Muscle of back (tissue), 11 donors: ENCODE measurements around the gene PPP1R15B. TPM values are rescaled to one million over a fixed set of nuclear protein-coding genes. Genes with fewer than 3 reads are reported as not detected.

ENCODE experiments used
- DNase-seq, 3 donors: peaks; one replicate each; pipeline versions ENCODE4 v3.0.0 to v3.0.0-alpha.2; 2013
- polyA plus RNA-seq, 10 donors: library from polyadenylated mRNA; unstranded; fragments of 120-200 nt; gene quantifications; one replicate each; pipeline ENCODE4 v1.2.1, GENCODE V29; 2013; ENCODE audit not compliant: insufficient read length in 10 of 10

PPP1R15B gene
- polyA plus RNA-seq, 10 donors, result 22.9 to 33.9 (median 29.4) TPM

DNA sequence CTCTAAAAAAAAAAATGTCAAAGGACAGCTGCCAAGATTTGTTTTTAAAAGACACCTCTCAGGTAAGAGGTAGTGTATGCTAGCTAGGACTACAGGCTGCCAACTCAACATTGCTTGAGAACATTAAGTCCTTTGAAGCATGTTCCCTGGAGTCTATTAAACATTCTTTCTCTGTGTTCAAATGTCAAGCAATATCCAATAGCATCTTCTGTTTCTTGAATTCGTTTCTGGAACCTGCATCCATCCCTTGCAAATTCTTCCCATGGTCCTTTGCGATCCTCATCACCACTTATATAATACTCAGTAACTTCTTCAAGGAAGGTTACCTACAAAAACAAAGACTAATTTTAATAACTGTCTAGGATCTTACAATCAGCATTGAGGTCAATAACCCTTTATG lies 5.6 kb downstream of the PPP1R15B start:
- DNase-seq, result no peak

GRCh38 chr1:204404629-204405028 lies 7.0 kb downstream of the PPP1R15B start:
- no peak for DNase-seq

- DNase-seq, result no peak
Observed at GRCh38 chr1:204402391-204402790, 9.2 kb downstream of the PPP1R15B start.

DNA sequence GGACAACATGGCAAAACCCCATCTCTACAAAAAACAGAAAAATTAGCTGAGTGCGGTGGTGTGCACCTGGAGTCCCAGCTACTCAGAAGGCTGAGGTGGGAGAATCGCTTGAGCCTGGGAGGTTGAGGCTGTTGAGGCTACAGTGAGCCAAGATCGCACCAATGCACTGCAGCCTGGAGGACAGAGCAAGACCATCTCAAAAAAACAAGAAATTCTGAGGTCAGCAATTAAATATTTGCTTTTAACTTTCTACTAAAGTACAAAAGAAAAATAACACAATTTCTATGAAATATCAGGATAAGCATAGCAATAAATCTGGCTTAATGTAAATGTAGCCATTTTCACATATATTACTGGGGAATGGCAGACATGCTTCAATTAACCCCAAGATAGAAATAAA lies 9.9 kb downstream of the PPP1R15B start:
- no peak for DNase-seq

DNA sequence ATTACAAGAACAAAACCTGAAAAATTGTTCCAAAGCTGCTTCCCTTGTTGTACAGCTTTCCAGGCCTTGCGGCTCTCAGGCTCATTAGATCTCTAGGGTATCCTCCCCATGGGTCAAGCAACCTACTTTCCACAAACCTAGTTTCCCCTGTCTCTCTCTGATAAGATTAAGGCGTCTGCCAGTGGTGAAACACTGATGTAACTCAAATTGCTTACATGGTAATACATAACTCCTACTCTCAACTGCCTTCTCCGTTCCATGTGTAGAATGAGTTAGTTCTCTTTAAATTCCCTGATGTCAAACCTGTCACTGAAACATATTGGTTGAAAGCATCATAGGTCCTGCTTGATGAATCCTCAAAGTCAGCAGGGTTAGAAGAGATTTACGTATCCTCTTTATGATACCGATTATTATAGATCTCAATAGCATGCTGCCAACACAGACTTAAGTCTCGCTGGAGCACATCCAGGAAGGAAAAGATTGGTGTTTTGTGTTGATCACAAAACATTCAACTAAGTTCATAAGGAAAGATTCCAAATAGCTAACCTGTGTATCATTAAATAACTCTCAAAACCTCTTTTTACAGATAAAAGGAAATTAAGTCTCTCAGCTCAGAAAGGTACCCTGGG lies 10.6 kb downstream of the PPP1R15B start:
- DNase-seq, result no peak

- DNase-seq, result peak; percentile 48 to 70 (median 58)
Observed at GRCh38 chr1:204398197-204399125, 13.2 kb downstream of the PPP1R15B start.

DNA sequence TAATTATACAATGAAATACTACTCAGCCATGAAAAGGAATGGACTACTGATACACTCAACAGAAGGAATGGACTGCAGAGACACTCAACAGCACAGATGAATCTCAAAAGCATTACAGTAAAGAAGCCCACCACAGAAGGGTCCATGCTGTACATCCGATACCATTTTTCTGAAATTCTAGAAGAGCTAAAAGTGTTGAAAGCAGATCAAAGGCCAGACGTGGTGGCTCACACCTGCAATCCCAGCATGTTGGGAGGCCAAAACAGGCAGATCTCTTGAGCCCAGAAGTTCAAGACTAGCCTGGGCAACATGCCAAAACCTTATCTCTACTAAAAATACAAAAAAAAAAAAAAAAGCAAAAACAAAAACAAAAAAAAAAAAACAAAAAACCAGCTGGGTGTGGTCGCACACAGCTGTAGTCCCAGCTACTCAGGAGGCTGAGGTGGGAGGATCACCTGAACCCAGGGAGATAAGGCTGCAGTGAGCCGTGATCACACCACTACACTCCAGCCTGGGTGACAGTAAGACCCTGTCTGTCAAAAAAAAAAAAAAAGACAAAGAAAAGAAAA lies 15.5 kb downstream of the PPP1R15B start:
- DNase-seq, result no peak

DNA sequence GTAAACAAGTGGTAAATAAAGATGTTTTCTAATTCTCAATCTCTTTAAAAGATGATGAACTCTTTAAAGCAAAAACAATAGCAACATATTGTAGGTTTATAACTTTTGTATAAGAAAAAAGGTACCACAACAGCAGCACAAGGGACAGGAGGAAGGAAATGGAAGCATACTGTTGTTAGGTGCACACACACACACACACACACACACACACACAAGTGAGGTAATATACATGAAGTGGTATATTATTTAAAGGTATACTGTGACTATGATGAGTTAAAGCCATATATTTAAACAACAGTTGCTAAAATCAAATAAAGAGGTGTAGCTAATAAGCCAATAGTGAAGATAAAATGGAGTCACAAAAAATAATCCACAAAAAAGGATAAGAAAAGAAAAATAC lies 20.0 kb downstream of the PPP1R15B start:
- no peak for DNase-seq

DNA sequence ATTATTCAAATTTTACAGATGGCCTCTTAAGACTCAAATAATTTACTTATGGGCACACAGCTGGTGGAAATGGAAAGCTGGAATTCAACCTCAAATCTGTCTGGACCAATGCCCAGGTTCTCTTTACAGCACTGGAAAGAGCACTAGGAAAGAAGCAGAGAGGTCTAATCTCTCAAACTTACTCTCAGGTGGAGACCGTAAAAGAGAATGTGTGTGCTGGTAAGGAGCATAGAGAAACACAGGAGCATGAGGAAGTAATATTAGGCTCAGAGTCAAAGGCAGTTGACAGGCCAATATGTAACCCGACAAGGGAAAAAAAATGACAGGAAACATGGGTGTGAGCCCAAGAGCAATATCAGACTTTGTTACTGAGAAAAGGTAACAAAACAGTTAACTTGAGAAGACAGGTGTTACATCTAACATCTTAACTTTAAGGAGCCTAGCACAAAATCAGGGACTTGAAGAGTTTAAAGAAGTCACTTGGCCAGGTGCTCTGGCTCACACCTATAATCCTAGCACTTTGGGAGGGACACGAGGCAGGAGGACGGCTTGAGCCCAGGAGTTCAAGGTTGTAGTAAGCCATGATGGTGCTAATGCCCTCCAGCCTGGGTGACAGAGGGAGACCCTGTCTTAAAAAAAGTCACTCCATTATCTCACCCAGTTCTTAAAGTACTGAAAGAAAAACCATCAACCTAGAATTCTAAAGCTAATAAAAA lies 20.7 kb downstream of the PPP1R15B start:
- peak in 1 of 3 donors; percentile 23 for DNase-seq

- no peak for DNase-seq
Observed at GRCh38 chr1:204385727-204386126, 25.9 kb downstream of the PPP1R15B start.

DNA sequence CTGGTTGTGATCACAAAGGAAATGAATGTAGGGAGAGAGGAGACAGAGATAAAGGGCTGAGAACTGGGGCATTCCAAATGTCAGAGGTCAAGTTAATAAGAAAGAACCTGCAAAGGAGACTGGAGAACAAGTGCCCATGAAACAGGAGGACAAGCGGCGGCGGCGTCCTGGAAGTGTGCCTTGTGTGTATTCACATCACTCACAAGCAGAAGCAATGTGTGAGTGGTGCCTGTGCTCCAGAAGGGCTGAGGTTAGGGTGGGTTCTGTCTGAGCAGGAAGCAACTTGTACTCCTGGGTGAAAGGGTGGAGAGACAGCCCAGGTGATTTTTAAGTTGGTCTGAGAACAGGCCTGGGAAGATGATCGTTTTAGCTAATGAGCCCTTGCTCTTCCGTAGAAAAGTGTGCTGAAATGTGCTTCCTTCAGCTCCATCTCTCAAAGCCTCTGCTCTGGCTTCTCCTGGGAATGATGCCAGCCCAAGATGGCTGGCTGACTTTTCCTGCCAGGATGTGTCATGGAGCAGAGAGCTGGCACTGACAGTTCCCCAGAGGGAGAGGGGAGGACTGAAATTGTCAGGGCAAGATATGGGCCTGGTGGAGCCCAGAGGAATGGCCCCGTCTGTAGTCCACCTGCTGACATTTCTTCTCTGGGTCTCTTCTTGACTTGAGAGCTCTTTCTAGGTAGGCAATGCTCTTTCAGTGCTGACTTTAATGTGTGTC lies 26.8 kb downstream of the PPP1R15B start:
- no peak for DNase-seq

DNA sequence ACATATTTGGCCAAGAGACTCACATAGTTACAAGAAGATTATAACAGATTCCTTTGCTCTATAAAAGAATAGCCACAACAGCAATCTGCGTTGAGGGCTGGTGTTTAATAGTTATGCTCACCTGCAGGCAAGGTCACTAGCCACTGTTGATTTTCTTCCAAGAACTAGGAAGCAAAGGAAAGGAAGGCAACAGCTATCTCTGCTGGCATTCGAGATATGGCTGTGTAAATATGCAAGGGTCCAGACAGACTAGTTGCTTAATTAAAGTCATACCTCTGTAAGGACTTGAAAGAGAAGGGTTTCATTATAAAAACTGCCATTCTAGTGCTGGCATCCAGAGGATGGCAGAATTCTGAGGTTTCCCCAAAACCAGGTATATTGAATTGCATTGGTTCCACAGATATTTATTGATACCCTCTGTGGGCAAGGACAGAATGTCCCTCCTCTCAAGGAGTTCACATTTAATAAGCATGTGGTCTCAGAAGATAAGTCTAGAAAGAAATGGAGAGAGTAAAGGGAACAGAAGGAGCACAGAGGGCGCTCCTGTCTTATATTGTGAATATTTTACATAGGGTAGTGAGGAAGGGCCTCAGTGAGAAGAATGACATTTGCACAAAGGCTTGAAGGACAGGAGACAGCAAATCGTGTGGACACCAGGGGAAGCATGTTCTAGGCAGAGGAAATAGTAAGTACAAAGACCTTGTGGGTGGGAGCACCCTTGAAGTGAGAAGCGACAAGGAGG lies 28.3 kb downstream of the PPP1R15B start:
- no peak for DNase-seq

- DNase-seq, result no peak
Observed at GRCh38 chr1:204382714-204383083, 28.9 kb downstream of the PPP1R15B start.

DNA sequence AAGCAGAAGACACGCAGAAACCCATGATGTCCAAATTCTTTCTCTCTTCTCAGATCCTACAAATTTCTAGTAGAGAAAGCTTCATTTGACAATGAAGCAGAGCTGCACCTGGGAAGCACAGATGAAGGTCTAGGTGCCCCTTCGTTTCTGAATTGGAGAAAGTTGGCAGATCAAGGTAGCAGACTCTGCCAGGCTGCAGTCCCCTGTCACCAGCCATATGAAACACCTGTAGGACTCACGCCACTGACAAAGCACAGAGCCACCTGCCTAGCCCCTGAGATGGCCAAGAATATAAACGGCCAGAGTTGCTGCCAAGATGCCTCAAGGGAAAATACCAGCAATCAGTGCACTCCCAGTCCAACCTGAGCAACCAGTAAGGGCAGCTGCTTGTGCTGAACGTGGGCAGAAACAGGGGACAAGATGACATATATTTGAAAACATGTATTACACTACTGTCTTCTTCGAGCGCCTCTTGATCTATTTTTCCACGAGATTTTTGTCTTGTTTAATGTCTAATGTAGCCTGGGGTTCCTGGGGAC lies 31.3 kb downstream of the PPP1R15B start:
- DNase-seq, result no peak

DNA sequence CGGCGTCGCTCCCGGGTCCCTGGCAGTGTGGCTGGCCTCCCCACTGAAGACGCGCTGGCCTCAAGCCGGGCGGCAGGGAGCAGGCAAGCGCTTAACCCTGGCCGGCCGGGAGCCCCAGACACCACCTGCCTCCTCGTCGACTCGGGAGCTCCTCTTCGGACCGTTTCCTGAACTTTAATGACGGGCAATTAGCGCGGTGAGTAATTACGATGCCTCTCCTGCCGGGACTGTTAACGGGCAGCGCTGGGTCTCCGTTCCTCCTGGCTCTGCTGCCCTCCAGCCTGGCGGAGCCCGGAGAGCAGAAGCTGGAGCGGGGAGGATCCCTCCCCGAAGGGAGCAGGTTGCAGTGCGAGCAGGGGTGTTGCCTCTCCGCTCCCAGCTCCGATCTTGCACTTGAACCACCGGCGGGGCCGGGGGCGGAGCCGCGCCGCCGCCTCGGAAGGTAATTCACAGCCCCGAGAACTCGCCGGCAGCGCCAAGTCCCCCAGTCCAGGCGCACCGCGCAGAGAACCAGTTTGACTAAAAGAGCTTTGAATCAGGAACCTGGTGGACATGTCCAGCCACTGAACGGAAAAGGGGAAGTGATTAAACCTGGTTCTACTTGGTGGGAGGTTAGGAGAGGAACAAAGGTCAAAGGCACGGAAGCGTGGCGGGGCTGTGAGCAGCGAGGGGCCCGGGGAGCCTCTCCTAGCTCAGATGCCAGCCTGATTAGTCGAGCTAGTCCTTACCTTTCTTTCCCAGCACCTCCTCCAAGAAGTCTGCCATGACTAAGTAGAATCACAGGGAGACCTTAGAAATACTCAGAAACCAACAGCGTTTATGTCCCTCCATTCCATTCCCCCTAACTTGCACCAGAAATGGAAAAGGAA lies 33.6 kb downstream of the PPP1R15B start:
- peak in 1 of 3 donors; percentile 30 for DNase-seq

GRCh38 chr1:204376919-204377799 lies 34.5 kb downstream of the PPP1R15B start:
- DNase-seq, result no peak

- no peak for DNase-seq
Observed at GRCh38 chr1:204376465-204376864, 35.2 kb downstream of the PPP1R15B start.

GRCh38 chr1:204373911-204374310 lies 37.7 kb downstream of the PPP1R15B start:
- no peak for DNase-seq
